HG02623 (cell line): ENCODE results near the gene NUP43.
A peak's percentile ranks its signal among the peaks of the same experiment; 100 is the strongest.
"Not testable (repeated sequence)": the region's sequence is repeated elsewhere in the genome, so short reads cannot be mapped to it uniquely, and the experiment has no call there.

Experiments used
- ATAC-seq: cut with Tn5 transposase; IDR thresholded peaks from one replicate; pipeline ENCODE4 v1.9.1; 2021; ENCODE audit warnings: moderate library complexity; ENCODE audit not compliant: unreplicated experiment

NUP43 gene

DNA sequence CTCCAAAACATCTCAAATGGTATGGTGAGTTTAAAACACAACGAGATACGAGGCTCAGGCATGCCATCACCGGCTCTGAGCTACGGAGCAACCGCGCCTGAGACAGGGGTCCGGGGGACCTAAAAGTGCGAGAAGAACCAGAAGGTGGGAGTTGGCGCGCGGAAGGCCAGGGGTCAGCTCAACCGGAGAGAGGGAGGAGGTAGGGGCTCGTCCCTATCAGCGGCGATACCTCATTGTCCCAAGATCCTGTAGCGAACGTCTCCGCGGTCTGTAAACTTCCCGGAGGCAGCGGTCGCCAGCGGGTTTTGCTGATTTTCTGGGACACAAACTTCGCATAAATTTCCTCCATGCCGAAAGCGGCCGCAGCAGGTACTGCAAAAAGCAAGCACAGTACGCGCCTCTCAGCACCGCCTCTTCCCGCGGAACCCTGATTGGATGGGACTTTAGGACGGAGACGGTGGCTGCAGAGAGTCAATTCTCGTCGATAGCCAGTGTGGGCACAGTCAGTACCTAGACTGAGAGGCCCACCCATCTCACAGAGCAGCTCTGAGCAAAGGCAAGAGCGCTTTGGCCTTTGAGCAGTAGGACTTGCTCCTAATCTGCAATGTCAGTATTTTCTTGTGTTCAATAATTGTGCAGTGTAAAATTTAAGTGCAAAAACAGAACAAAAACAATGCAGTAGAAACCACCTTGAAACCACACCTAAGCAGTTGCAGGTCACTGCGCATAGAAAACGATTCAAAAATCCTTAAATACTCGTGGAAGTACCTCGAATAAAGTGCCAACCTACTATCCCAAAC, at the start of gene NUP43:
Gene NUP43 (minus strand): TSS at position 383 of the 800 bp plus-strand sequence. CDS start 34 bp downstream, at position 349.
- ATAC-seq = peak; percentile 50

GRCh38 chr6:149783551-149783950, 37.2 kb upstream of the NUP43 start:
- ATAC-seq = no peak

DNA sequence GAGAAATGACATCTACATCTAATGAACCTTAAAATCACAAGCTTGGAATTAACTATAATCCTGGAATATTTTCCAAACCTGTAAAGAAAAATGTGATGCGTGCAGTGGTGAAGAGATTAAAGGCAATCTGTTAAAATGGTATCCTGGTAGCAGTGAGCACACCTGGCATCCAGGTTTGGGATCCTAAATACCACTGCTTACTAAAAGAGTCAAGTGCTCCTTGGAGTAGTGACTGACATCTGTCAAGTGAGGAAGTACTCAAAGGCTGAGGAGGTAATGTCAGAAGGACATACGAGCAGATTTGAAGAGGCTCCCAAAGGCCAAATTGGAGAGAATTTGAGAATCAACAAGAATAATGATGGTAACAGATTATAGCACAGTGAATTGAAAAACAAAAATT, 36.0 kb upstream of the NUP43 start:
- ATAC-seq = no peak

DNA sequence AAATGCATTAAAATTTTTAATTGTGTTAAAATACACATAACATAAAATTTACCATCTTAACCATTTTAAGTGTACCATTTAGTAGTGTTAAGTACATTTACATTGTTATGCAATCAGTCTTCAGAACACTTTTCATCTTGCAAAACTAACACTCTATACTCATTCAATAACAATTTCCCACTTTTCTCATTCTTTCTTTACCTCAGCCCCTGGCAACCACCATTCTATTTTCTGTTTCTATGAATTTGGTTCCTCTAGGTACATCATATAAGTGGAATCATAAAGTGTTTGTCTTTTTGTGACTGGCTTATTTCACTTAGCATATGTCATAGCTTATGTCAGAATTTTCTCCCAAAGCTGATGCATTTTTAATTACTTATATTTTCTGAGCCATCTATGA, 35.4 kb upstream of the NUP43 start:
- no peak for ATAC-seq

DNA sequence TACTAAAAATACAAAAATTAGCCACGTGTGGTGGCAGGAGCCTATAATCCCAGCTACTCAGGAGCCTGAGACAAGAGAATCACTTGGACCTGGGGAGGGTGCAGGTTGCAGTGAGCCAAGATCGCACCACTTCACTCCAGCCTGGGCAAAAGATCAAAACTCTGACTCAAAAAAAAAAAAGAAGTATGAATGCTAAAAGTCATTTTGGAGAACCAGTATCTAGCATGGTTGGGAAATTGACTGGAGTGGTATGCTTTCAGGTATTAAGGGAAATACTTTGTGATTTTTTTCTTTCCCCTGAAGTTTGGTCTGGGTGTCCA, 33.3 kb upstream of the NUP43 start:
- ATAC-seq = no peak

DNA sequence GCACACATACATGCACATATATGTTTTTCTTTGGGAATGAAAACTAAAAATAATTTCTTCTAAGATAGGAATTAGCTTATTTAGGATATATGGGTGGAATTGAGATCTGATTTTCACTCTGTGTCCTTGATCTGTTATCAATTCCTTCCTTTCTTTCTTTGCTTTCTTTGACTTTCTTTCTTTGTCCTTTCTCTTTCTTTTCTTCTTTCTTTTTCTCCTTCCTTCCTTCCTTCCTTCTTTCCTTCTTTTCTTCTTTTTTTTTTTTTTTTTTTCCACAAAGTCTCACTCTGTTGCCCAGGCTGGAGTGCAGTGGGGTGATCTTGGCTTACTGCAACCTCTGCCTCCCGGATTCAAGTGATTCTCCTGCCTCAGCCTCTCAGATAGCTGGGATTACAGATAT, 31.3 kb upstream of the NUP43 start:
- no peak for ATAC-seq

- no peak for ATAC-seq
These were observed 25.6 kb upstream of the NUP43 start for GRCh38 chr6:149771925-149772324.

DNA sequence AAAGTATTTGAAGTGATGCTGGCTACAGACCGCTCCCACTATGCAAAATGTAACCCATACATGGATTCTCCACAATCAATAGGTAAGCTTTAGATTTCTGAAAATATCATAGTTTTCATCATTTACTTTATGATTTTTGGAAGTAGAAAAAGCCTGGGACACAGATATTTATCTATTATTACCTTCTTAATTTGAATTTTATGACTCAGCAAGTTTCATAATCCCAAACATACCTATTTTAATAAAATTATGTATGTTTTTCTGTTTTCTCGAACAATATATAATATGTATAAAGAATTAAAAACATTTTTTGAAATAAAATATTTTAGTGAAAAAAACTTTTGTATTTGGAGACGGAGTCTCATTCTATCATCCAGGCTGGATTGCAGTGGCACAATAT, 24.9 kb upstream of the NUP43 start:
- no peak for ATAC-seq

DNA sequence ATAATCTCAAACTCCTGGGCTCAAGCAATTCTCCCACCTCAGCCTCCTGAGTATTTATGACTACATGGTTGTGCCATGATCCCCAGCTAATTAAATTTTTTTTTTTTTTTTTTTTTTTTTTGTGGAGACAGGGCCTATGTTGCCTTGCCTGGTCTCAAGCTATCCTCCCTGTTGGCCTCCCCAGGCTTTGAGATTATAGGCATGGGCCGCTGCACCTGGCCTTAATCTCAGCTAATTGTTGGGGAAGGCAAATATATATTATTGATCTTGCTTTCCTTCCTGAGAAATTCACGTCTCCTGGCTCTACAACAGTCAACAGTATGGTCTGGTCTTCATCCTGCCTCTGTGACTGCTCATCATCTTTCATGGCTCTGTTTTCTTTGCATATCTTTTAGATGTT, 23.3 kb upstream of the NUP43 start:
- ATAC-seq = no peak

GRCh38 chr6:149766156-149766769, 19.9 kb upstream of the NUP43 start:
- no peak for ATAC-seq

DNA sequence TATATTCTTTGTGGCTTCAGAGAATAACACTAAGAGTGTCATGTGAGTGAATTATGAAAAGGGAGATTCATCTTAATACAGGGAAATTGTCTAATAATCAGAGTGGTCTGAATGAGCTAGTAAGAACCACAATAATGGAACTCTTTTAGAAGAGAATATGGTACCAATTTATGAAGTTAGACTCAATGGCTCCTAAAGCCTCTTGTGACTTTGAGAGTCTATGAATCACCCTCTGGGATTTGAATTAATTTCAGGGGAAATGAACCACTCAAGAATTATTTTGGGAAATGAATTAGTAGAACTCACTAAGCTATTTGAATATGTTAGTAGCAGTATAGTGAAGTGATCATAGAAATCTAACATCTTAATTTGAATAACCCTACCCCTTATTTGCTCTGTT, 17.5 kb upstream of the NUP43 start:
- ATAC-seq = no peak

DNA sequence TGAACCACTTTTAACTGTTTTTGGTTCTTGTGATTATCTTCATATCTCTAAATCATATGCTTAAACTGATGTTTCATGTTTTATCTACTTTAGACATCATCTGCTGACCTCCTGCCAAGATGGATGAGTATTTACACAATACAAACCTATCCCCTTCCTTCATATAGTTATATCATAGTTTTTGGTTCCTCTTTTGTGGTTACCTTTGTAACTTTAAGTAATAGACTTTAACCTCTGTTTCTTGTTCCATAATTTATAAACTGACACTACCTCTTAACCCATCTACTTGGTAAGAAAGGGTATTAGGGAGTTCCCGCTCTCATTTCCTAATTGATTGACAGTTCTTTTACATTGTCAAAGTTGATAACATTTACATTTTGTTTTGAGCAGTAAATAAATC, 15.1 kb upstream of the NUP43 start:
- ATAC-seq = peak; percentile 92

DNA sequence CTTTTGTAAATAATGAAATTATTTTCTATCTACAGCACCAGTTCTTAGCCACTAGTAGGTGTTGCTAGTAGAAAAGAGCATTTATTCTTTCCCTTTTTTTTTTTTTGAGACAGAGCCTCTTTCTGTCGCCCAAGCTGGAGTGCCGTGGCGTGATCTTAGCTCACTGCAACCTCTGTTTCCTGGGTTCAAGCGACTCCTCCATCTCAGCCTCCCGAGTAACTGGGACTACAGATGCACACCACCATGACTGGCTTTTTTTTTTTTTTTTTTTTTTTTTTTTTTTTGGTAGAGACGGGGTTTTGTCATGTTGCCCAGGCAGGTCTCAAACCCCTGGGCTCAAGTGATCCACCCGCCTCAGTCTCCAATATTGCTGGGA, 9.9 kb upstream of the NUP43 start:
- no peak for ATAC-seq

GRCh38 chr6:149755300-149756260, 9.3 kb upstream of the NUP43 start:
- ATAC-seq = peak; percentile 68

GRCh38 chr6:149754548-149754947, 8.2 kb upstream of the NUP43 start:
- no peak for ATAC-seq

DNA sequence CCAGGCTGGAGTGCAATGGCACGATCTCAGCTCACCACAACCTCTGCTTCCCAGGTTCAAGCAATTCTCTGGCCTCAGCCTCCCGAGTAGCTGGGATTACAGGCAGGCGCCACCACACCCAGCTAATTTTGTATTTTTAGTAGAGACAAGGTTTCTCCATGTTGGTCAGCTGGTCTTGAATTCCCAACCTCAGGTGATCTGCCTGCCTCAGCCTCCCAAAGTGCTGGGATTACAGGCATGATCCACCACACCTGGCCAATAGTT, 7.0 kb upstream of the NUP43 start:
- ATAC-seq = not testable (repeated sequence)

DNA sequence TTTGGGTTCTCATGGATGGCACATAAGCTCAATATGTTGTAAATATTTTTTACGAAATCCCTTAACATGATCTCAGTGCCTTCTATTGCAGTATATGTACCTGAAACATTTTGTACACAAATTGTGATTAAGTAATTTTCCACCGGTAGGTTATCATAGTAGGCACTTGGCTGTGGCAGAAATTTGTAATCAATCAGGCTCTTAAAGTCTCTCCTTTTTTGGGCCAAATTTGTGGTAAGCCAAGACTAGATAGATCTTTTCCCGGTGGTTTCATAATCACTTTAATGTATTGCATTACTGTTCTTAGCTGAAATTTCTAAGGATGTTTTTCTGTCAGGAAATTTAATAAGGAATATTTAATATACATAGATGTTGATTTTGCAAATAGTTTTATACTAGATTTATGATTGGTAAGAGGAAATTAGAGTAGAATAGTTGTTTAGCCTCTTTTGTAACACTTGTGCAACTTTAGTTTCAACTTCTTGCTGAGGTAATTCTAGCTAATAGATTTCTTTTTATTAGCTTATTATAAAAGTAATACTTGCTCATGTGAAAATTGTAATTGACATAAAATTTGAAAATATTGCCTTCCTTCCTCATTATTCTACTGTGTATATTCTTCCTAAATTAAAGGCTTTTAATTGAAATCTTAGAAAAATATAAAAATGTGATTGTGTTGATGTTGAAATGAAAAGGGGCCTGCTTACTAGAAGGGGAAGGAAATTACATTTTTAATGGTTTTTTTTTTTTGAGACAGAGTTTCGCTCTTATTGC, 6.5 kb upstream of the NUP43 start:
- ATAC-seq = no peak

- not testable (repeated sequence) for ATAC-seq
These were observed 5.6 kb upstream of the NUP43 start for GRCh38 chr6:149751920-149752319.

- no peak for ATAC-seq
These were observed 4.9 kb upstream of the NUP43 start for GRCh38 chr6:149751239-149751638.

DNA sequence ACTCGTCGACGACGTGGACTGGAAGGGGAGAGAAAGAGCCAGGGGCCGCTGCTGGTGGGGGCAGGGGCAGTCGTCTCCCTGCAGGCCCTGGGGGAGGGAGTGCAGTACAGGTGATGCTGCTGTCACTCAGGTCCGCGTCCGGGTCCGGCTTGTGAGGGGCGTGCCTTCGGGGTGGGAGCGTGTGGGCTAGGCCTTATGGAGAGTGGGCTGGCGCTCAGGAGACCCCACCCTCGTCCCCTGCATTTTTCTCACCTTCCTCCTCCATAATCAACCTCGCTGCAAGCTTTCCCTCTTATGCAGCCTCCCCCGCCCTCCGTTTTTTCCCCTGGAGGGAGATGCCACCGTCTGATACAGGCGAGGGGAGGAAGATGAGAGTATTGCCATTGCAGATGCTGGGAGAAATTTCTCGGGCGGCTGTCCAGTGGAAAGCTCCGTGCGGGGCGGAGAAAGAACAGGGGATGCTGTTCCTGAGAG, 3.8 kb upstream of the NUP43 start:
- ATAC-seq = peak; percentile 34

GRCh38 chr6:149749594-149750135, 3.3 kb upstream of the NUP43 start, which contains the start of gene PCMT1:
Gene PCMT1, plus strand, starts transcription at chr6:149749741. Its CDS starts 161 bp downstream, at chr6:149749902.
- ATAC-seq = peak; percentile 82
